ENCODE data around the gene WDFY4.

The WDFY4 gene

GRCh38 chr10:48765039-48765438 lies 80.4 kb downstream of the WDFY4 start:
- no peaks in the 10 kb centered on the region for H3K4me1 ChIP-seq (ENCODE audit: control insufficient read depth, insufficient read depth, low read length)
- no peak overlapping the region for H3K27ac ChIP-seq (ENCODE audit: extremely low read depth, low read depth, low read length)
- H3K4me3 ChIP-seq (ENCODE audit: low read depth, low read length): no peak overlapping the region
- H3K36me3 ChIP-seq (ENCODE audit: control insufficient read depth in 2 of 2, insufficient read depth in 1 of 2, low read length in 2 of 2): no peaks in the 10 kb centered on the region
- ChIA-PET CTCF (interaction anchor here (0.6 to 1.5 kb wide), 3 partner anchors 107 to 314 kb away, joined by 4 to 9 read pairs (median 5); no protein-coding TSS in a partner anchor), POLR2A (no interaction called here)
- no peak for TF ChIP-seq HOXC10 (CRISPR knock-in tag; IDR thresholded peaks at IDR 0.05)
- no peak for TF ChIP-seq FEZF1 (tag by site-specific recombination; IDR thresholded peaks at IDR 0.05)
- no peak for TF ChIP-seq OSR2 (tag by site-specific recombination; IDR thresholded peaks at IDR 0.05)
- no peak for TF ChIP-seq ZNF416 (tag by site-specific recombination; IDR thresholded peaks at IDR 0.05)
- no peaks in the 10 kb centered on the region for H3K9me3 ChIP-seq (ENCODE audit: control insufficient read depth, insufficient read depth, low read depth, low read length)

GRCh38 chr10:48765527-48765926 lies 80.9 kb downstream of the WDFY4 start:
- no peaks in the 10 kb centered on the region for H3K4me1 ChIP-seq (ENCODE audit: control insufficient read depth, insufficient read depth, low read length)
- H3K27ac ChIP-seq (ENCODE audit: extremely low read depth, low read depth, low read length): no peak overlapping the region
- H3K4me3 ChIP-seq (ENCODE audit: low read depth, low read length): no peak overlapping the region
- TF ChIP-seq ZNF449 (tag by site-specific recombination; IDR thresholded peaks at IDR 0.05): no peak
- no peak for TF ChIP-seq KLF1 (tag by site-specific recombination; IDR thresholded peaks at IDR 0.05)
- TF ChIP-seq ZNF114 (tag by site-specific recombination; IDR thresholded peaks at IDR 0.05): no peak
- no peak for TF ChIP-seq ZNF529 (tag by site-specific recombination; IDR thresholded peaks at IDR 0.05; ENCODE audit: insufficient replicate concordance)
- no peak for TF ChIP-seq ZNF26 (tag by site-specific recombination; IDR thresholded peaks at IDR 0.05)
- TF ChIP-seq ZNF157 (tag by site-specific recombination; IDR thresholded peaks at IDR 0.05): no peak
- TF ChIP-seq ZNF837 (tag by site-specific recombination; IDR thresholded peaks at IDR 0.05): no peak
- no peak for TF ChIP-seq ZNF513 (tag by site-specific recombination; IDR thresholded peaks at IDR 0.05)
- no peak for TF ChIP-seq IKZF3 (tag by site-specific recombination; IDR thresholded peaks at IDR 0.05)
- ChIA-PET CTCF (interaction anchor here (0.6 to 1.5 kb wide), 3 partner anchors 108 to 314 kb away, joined by 4 to 9 read pairs (median 5); no protein-coding TSS in a partner anchor), POLR2A (no interaction called here)
- H3K9me3 ChIP-seq (ENCODE audit: control insufficient read depth, insufficient read depth, low read depth, low read length): no peaks in the 10 kb centered on the region
- H3K36me3 ChIP-seq (ENCODE audit: control insufficient read depth in 2 of 2, insufficient read depth in 1 of 2, low read length in 2 of 2): no peaks in the 10 kb centered on the region

- no peaks in the 10 kb centered on the region for H3K36me3 ChIP-seq (ENCODE audit: control insufficient read depth in 2 of 2, insufficient read depth in 1 of 2, low read length in 2 of 2)
- H3K27ac ChIP-seq (ENCODE audit: extremely low read depth, low read depth, low read length): no peak overlapping the region
- ChIA-PET POLR2A (no interaction called here), CTCF (interaction anchor here (0.9 to 1.2 kb wide), 2 partner anchors 109 to 111 kb away, joined by 3 read pairs; no protein-coding TSS in a partner anchor)
- H3K4me3 ChIP-seq (ENCODE audit: low read depth, low read length): no peak overlapping the region
- H3K9me3 ChIP-seq (ENCODE audit: control insufficient read depth, insufficient read depth, low read depth, low read length): no peaks in the 10 kb centered on the region
- no peak for TF ChIP-seq ZBTB8A (tag by site-specific recombination; IDR thresholded peaks at IDR 0.05)
- H3K4me1 ChIP-seq (ENCODE audit: control insufficient read depth, insufficient read depth, low read length): no peaks in the 10 kb centered on the region
Observed at GRCh38 chr10:48767373-48768143, 82.9 kb downstream of the WDFY4 start.

All from HEK293 (cell line).